WERI-Rb-1 (cell line): ENCODE data around the gene ZBED6.

Source experiments
- DNase-seq: peaks from one replicate; pipeline ENCODE4 v3.0.0-alpha.2; 2020
- H3K27ac ChIP-seq: fragments of 250-450 bp; sonication (Bioruptor Pico); 2 replicates; pipeline ENCODE4 v1.5.1; 2020; ENCODE audit warnings: mild to moderate bottlenecking, moderate library complexity
- H3K27me3 ChIP-seq: fragments of 250-450 bp; sonication (Bioruptor Pico); 2 replicates; pipeline ENCODE4 v1.5.1; 2021; ENCODE audit warnings: mild to moderate bottlenecking, low read depth, moderate library complexity; ENCODE audit not compliant: insufficient read depth, severe bottlenecking
- H3K36me3 ChIP-seq: fragments of 250-450 bp; sonication (Bioruptor Pico); 2 replicates; pipeline ENCODE4 v1.5.1; 2020; ENCODE audit warnings: mild to moderate bottlenecking, moderate library complexity
- H3K4me3 ChIP-seq: 2 replicates; pipeline ENCODE4 v1.5.1; 2011; ENCODE audit warnings: low read depth, mild to moderate bottlenecking, control low read depth, low read length
- H3K9me3 ChIP-seq: fragments of 250-450 bp; sonication (Bioruptor Pico); 2 replicates; pipeline ENCODE4 v1.5.1; 2021; ENCODE audit warnings: mild to moderate bottlenecking, moderate library complexity; ENCODE audit not compliant: severe bottlenecking
- CTCF ChIP-seq: IDR thresholded peaks from 2 replicates; pipeline ENCODE4 v1.5.1; 2011; ENCODE audit warnings: low read depth, mild to moderate bottlenecking, control low read depth, inconsistent platforms, low read length

The ZBED6 gene

GRCh38 chr1:203799971-203800370 is 4.5 kb downstream of the ZBED6 start:
- no peak overlapping the region for H3K4me3 ChIP-seq

GRCh38 chr1:203805689-203806088 is 10.3 kb downstream of the ZBED6 start:
- no peak for DNase-seq
- Histone ChIP-seq H3K4me3 (no peak overlapping the region), H3K9me3 (no peaks in the 10 kb centered on the region), H3K27me3 (no peaks in the 10 kb centered on the region), H3K27ac (no peak overlapping the region), H3K36me3 (peaks cover 89% of the 10 kb centered on the region)
- no peak for TF ChIP-seq CTCF

More at GRCh38 chr1:203799971-203800370, 4.5 kb downstream of the ZBED6 start:
- Histone ChIP-seq H3K27me3 (no peaks in the 10 kb centered on the region), H3K9me3 (no peaks in the 10 kb centered on the region), H3K36me3 (peaks cover 85% of the 10 kb centered on the region), H3K27ac (no peak overlapping the region)
- DNase-seq: no peak
- TF ChIP-seq CTCF: no peak

- Histone ChIP-seq H3K36me3 (peaks cover 89% of the 10 kb centered on the region), H3K27ac (no peak overlapping the region)
- TF ChIP-seq CTCF: no peak
Measured at GRCh38 chr1:203807196-203807595, 11.8 kb downstream of the ZBED6 start.

GRCh38 chr1:203813581-203814341 is 18.3 kb downstream of the ZBED6 start:
- no peak overlapping the region for H3K27ac ChIP-seq
- peaks cover 91% of the 10 kb centered on the region for H3K36me3 ChIP-seq

More at GRCh38 chr1:203807196-203807595, 11.8 kb downstream of the ZBED6 start:
- Histone ChIP-seq H3K4me3 (no peak overlapping the region), H3K27me3 (no peaks in the 10 kb centered on the region), H3K9me3 (no peaks in the 10 kb centered on the region)
- no peak for DNase-seq

GRCh38 chr1:203818399-203818798 is 23.0 kb downstream of the ZBED6 start:
- TF ChIP-seq CTCF: no peak
- DNase-seq: no peak
- Histone ChIP-seq H3K9me3 (no peaks in the 10 kb centered on the region), H3K27ac (no peak overlapping the region), H3K27me3 (no peaks in the 10 kb centered on the region), H3K36me3 (peaks cover 96% of the 10 kb centered on the region), H3K4me3 (no peak overlapping the region)

More at GRCh38 chr1:203813581-203814341, 18.3 kb downstream of the ZBED6 start:
- no peaks in the 10 kb centered on the region for H3K9me3 ChIP-seq
- DNase-seq: no peak
- no peak overlapping the region for H3K4me3 ChIP-seq
- TF ChIP-seq CTCF: no peak
- no peaks in the 10 kb centered on the region for H3K27me3 ChIP-seq
